H1 (cell line): ENCODE measurements around the gene NIN. TPM values are rescaled to one million over a fixed set of nuclear protein-coding genes. Genes with fewer than 3 reads are reported as not detected.

Experiments
- CTCF ChIA-PET: fragments of 300-600 bp; sonication (Branson Sonifier 250); formaldehyde crosslinking; loops from one replicate; lab custom pipeline; 2021; ENCODE audit not compliant: partially characterized antibody; lab: Charles Lee
- POLR2A ChIA-PET: fragments of 300-600 bp; sonication (Branson Sonifier 250); formaldehyde crosslinking; loops from one replicate; lab custom pipeline; 2021; ENCODE audit warnings: inconsistent platforms; ENCODE audit not compliant: partially characterized antibody; lab: Charles Lee
- DNase-seq, 2 experiments: peaks; one replicate each; pipeline versions ENCODE4 v3.0.0 to v3.0.0-alpha.2; 2010 to 2022; ENCODE audit warnings: low spot score in 2 of 2, low read depth in 1 of 2, mixed read lengths in 1 of 2
- FAIRE-seq: peaks from 2 replicates; lab custom pipeline; 2011; peaks lifted over from hg19 to GRCh38; lab: Jason Lieb, UNC
- H2AFZ ChIP-seq: 2 replicates; pipeline ENCODE4 v1.8.1; 2012; ENCODE audit warnings: low read length, inconsistent platforms
- H2AK5ac ChIP-seq: 2 replicates; pipeline ENCODE4 v1.6.1; 2013; ENCODE audit warnings: low read depth, low read length
- H2BK120ac ChIP-seq: replicated peaks from 2 replicates; pipeline ENCODE3; 2013; ENCODE audit warnings: low read depth, low read length, inconsistent platforms
- H2BK12ac ChIP-seq: 2 replicates; pipeline ENCODE4 v1.6.1; 2013; ENCODE audit warnings: low read depth, low read length
- H2BK15ac ChIP-seq: 2 replicates; pipeline ENCODE4 v1.6.1; 2013; ENCODE audit warnings: low read length
- H2BK20ac ChIP-seq: 2 replicates; pipeline ENCODE4 v1.6.1; 2013; ENCODE audit warnings: low read length
- H2BK5ac ChIP-seq: 2 replicates; pipeline ENCODE4 v1.6.1; 2013; ENCODE audit warnings: low read depth, low read length
- H3K14ac ChIP-seq: 2 replicates; pipeline ENCODE4 v1.6.1; 2013; ENCODE audit warnings: inconsistent platforms; ENCODE audit not compliant: insufficient read length
- H3K18ac ChIP-seq: 2 replicates; pipeline ENCODE4 v1.6.1; 2013; ENCODE audit warnings: low read length; ENCODE audit errors: extremely low read depth
- H3K23ac ChIP-seq: 2 replicates; pipeline ENCODE4 v1.6.1; 2013; ENCODE audit warnings: inconsistent platforms; ENCODE audit not compliant: insufficient read length
- H3K23me2 ChIP-seq: 2 replicates; pipeline ENCODE4 v1.6.1; 2013; ENCODE audit warnings: low read depth, low read length
- H3K27ac ChIP-seq: 2 replicates; pipeline ENCODE4 v1.6.1; 2011; ENCODE audit warnings: low read depth, low read length, inconsistent platforms
- H3K27me3 ChIP-seq, 4 experiments: replicated peaks in 1 of 4; 1 replicate in 1 of 4; 2 replicates in 3 of 4; pipeline versions ENCODE4 v1.6.1 to v1.8.1; 2011 to 2013; ENCODE audit warnings: low read length in 3 of 4, mild to moderate bottlenecking in 3 of 4, inconsistent platforms in 2 of 4, mixed read lengths in 2 of 4, moderate library complexity in 1 of 4; ENCODE audit not compliant: control insufficient read depth in 3 of 4, insufficient read depth in 3 of 4; ENCODE audit errors: extremely low read depth in 1 of 4
- H3K36me3 ChIP-seq, 4 experiments: 2 replicates each; pipeline versions ENCODE4 v1.6.1 to v1.8.1; 2011 to 2013; ENCODE audit warnings: mild to moderate bottlenecking in 4 of 4, low read length in 3 of 4, moderate library complexity in 2 of 4, control low read depth in 1 of 4, inconsistent platforms in 1 of 4; ENCODE audit not compliant: insufficient read depth in 4 of 4, control insufficient read depth in 2 of 4
- H3K4ac ChIP-seq: replicated peaks from 2 replicates; pipeline ENCODE3; 2013; ENCODE audit warnings: low read length, low read depth, mixed read lengths, inconsistent platforms; ENCODE audit not compliant: insufficient read length
- H3K4me1 ChIP-seq, 4 experiments: replicated peaks in 1 of 4; 1 replicate in 1 of 4; 2 replicates in 3 of 4; pipeline versions ENCODE4 v1.6.1 to v1.8.1; 2011 to 2013; ENCODE audit warnings: low read length in 3 of 4, inconsistent platforms in 2 of 4, mixed read lengths in 1 of 4; ENCODE audit not compliant: insufficient read depth in 4 of 4, control insufficient read depth in 3 of 4
- H3K4me2 ChIP-seq, 2 experiments: 2 replicates each; pipeline versions ENCODE4 v1.6.1 to v1.8.1; 2011 to 2013; ENCODE audit warnings: low read depth in 2 of 2, low read length in 2 of 2, control low read depth in 1 of 2, inconsistent platforms in 1 of 2, mild to moderate bottlenecking in 1 of 2; ENCODE audit not compliant: insufficient read depth in 1 of 2
- H3K4me3 ChIP-seq, 4 experiments: fragments of 200-600, 300-600 bp in 1 of 4; sonication (generic), shearing (Covaris generic), sonication (Bioruptor Twin) in 1 of 4; 2 replicates each; pipeline versions ENCODE4 v1.5.1 to v1.8.1; 2011 to 2016; ENCODE audit warnings: low read length in 4 of 4, low read depth in 3 of 4, control low read depth in 2 of 4, inconsistent platforms in 2 of 4, mild to moderate bottlenecking in 2 of 4, mixed read lengths in 1 of 4, moderate library complexity in 1 of 4; ENCODE audit not compliant: insufficient read depth in 2 of 4; ENCODE audit errors: extremely low read depth in 1 of 4
- H3K56ac ChIP-seq: replicated peaks from 2 replicates; pipeline ENCODE3; 2013; ENCODE audit warnings: low read depth, mild to moderate bottlenecking, mixed read lengths, low read length, inconsistent platforms; ENCODE audit not compliant: insufficient read length
- H3K79me1 ChIP-seq: 2 replicates; pipeline ENCODE4 v1.6.1; 2013; ENCODE audit warnings: low read depth, low read length, control low read depth
- H3K79me2 ChIP-seq, 2 experiments: 2 replicates each; pipeline versions ENCODE4 v1.6.1 to v1.8.1; 2012 to 2013; ENCODE audit warnings: low read length in 2 of 2, mild to moderate bottlenecking in 2 of 2, inconsistent platforms in 1 of 2; ENCODE audit not compliant: insufficient read depth in 2 of 2, control insufficient read depth in 1 of 2
- H3K9ac ChIP-seq, 4 experiments: replicated peaks in 1 of 4; 1 replicate in 1 of 4; 2 replicates in 3 of 4; pipeline versions ENCODE4 v1.6.1 to v1.8.1; 2011 to 2013; ENCODE audit warnings: low read depth in 3 of 4, low read length in 3 of 4, control low read depth in 2 of 4, mild to moderate bottlenecking in 2 of 4, moderate library complexity in 2 of 4, inconsistent platforms in 1 of 4; ENCODE audit errors: extremely low read depth in 1 of 4
- H3K9me3 ChIP-seq, 2 experiments: 2 replicates each; pipeline versions ENCODE4 v1.6.1 to v1.8.1; 2012 to 2013; ENCODE audit warnings: mild to moderate bottlenecking in 2 of 2, moderate library complexity in 2 of 2, control low read depth in 1 of 2, inconsistent platforms in 1 of 2, low read depth in 1 of 2, low read length in 1 of 2, mixed read lengths in 1 of 2; ENCODE audit not compliant: insufficient read depth in 2 of 2
- H4K20me1 ChIP-seq, 2 experiments: replicated peaks in 1 of 2; 2 replicates each; pipeline versions ENCODE3 to v1.8.1; 2011 to 2013; ENCODE audit warnings: inconsistent platforms in 2 of 2, low read length in 2 of 2, mild to moderate bottlenecking in 1 of 2; ENCODE audit not compliant: insufficient read depth in 2 of 2, control insufficient read depth in 1 of 2
- H4K5ac ChIP-seq: 2 replicates; pipeline ENCODE4 v1.6.1; 2013; ENCODE audit warnings: low read length, low read depth, mixed read lengths, inconsistent platforms; ENCODE audit not compliant: insufficient read length
- H4K8ac ChIP-seq: 2 replicates; pipeline ENCODE4 v1.8.0; 2013; ENCODE audit warnings: mild to moderate bottlenecking, moderate library complexity, low read length, inconsistent platforms; ENCODE audit not compliant: insufficient read depth; ENCODE audit errors: extremely low read depth
- H4K91ac ChIP-seq: replicated peaks from 2 replicates; pipeline ENCODE3; 2013; ENCODE audit warnings: low read length, mixed read lengths, inconsistent platforms; ENCODE audit not compliant: insufficient read length
- ATF2 ChIP-seq: IDR thresholded peaks from 2 replicates; pipeline ENCODE4 v1.6.1; 2012; ENCODE audit warnings: low read length, inconsistent platforms
- EGR1 ChIP-seq: IDR thresholded peaks from 2 replicates; pipeline ENCODE4 v1.6.1; 2011; ENCODE audit warnings: low read depth, low read length, borderline replicate concordance
- KDM1A ChIP-seq: fragments of 200-600, 300-600 bp; sonication (generic); IDR thresholded peaks from 2 replicates; pipeline ENCODE4 v1.7.1; 2016; ENCODE audit warnings: mild to moderate bottlenecking, low read length, borderline replicate concordance
- KDM4A ChIP-seq: IDR thresholded peaks from one replicate; pipeline ENCODE4 v1.7.1; 2012; ENCODE audit warnings: low read depth, mild to moderate bottlenecking, moderate library complexity, low read length, inconsistent platforms; ENCODE audit not compliant: severe bottlenecking
- PHF8 ChIP-seq: fragments of 200-600 bp; sonication (generic); conservative IDR thresholded peaks from 2 replicates; pipeline ENCODE4 v1.7.1; 2012; ENCODE audit warnings: low read depth, mild to moderate bottlenecking, inconsistent platforms, low read length, moderate library complexity
- RNF2 ChIP-seq: fragments of 200-900, 300-1000 bp; sonication (generic); IDR thresholded peaks from 2 replicates; pipeline ENCODE4 v1.7.1; 2016; ENCODE audit warnings: borderline replicate concordance, low read depth, mild to moderate bottlenecking, antibody characterized with exemption, low read length; ENCODE audit not compliant: poor library complexity, severe bottlenecking; ENCODE audit errors: missing control alignments
- SP1 ChIP-seq: IDR thresholded peaks from 2 replicates; pipeline ENCODE4 v1.6.1; 2011; ENCODE audit warnings: low read depth, low read length
- ZNF274 ChIP-seq: IDR thresholded peaks from 2 replicates; pipeline ENCODE4 v1.7.0; 2012; ENCODE audit warnings: low read length, borderline replicate concordance; ENCODE audit errors: extremely low read depth
- WGBS, 2 experiments: shearing (Covaris generic) in 1 of 2; methylation state at CpG; one replicate each; pipeline versions ENCODE4 v1.1.6 to v1.1.7; 2013 to 2015; ENCODE audit warnings: low lambda C conversion rate in 2 of 2, mixed read lengths in 2 of 2, inconsistent platforms in 1 of 2, low coverage in 1 of 2, missing lambda C conversion rate in 1 of 2; ENCODE audit not compliant: insufficient replicate concordance in 2 of 2, insufficient coverage in 1 of 2, insufficient read length in 1 of 2; ENCODE audit errors: extremely low coverage in 1 of 2, missing lambda C conversion rate in 1 of 2; 5-methylcytosine and 5-hydroxymethylcytosine counted together
- polyA plus RNA-seq, 7 experiments: library from polyadenylated mRNA; depleted of rRNA in 3 of 7; stranded (reverse) in 5 of 7; unstranded in 2 of 7; fragments of >200 nt in 5 of 7; fragments of 200-250 nt in 2 of 7; gene quantifications; 1 replicate in 5 of 7; 2 replicates in 1 of 7; 4 replicates in 1 of 7; pipeline versions ENCODE4 v1.2.1 to v1.2.3, GENCODE V29; 2011 to 2013; ENCODE audit warnings: missing spikeins in 2 of 7, mixed read lengths in 2 of 7
- total RNA-seq: library from RNA; stranded (reverse); fragmentation: NEBNext Ultra II Directional; extraction: Animal tissue kit (Norgen Biotek cat#: 25700); gene quantifications from 2 replicates; pipeline ENCODE4 v1.2.1, GENCODE V29; 2021

Gene NIN
- total and polyA plus RNA-seq, 2 of the 8 experiments (the other 6 are each of a cell fraction or from before 2014, with no cell fraction given) = 3.2 to 21.3 TPM

- H3K27me3 ChIP-seq = no peaks in the 10 kb centered on the region
- no peak overlapping the region for H3K4ac ChIP-seq
- H3K27ac ChIP-seq = no peak overlapping the region
- no peak overlapping the region for H3K14ac ChIP-seq
- no peaks in the 10 kb centered on the region for H3K23me2 ChIP-seq
- no peak overlapping the region for H3K18ac ChIP-seq
- 85% methylated on average over 7 of the region's 7 CpGs; no CpG with 5 or more reads in 1 of the 2 experiments for WGBS, 2 experiments
- no peak overlapping the region for H4K91ac ChIP-seq
- no peak overlapping the region for H4K5ac ChIP-seq
- no peak overlapping the region for H3K4me2 ChIP-seq
- POLR2A ChIA-PET = interaction anchor here (2.1 kb wide), 1 partner anchor 9 kb away, joined by 10 read pairs; the partner anchor contains the start of gene SAV1
- no peaks in the 10 kb centered on the region for H4K20me1 ChIP-seq
- H2AK5ac ChIP-seq = no peak overlapping the region
- CTCF ChIA-PET = interaction anchor here (0.8 to 1.6 kb wide), 7 partner anchors 10 to 76 kb away, joined by 3 to 4 read pairs (median 3); no protein-coding TSS in a partner anchor
- no peaks in the 10 kb centered on the region for H3K36me3 ChIP-seq
- no peak overlapping the region for H2BK12ac ChIP-seq
- H3K56ac ChIP-seq = no peak overlapping the region
- no peaks in the 10 kb centered on the region for H3K79me2 ChIP-seq
- no peak overlapping the region for H3K4me3 ChIP-seq
- no peak overlapping the region for H2BK20ac ChIP-seq
- H3K9me3 ChIP-seq = no peaks in the 10 kb centered on the region
- no peak overlapping the region for H3K23ac ChIP-seq
- no peak overlapping the region for H2BK5ac ChIP-seq
- no peak overlapping the region for H3K9ac ChIP-seq
- FAIRE-seq = no peak
- no peak overlapping the region for H2BK15ac ChIP-seq
- H3K79me1 ChIP-seq = no peaks in the 10 kb centered on the region
- no peak for DNase-seq
- no peak overlapping the region for H4K8ac ChIP-seq
- no peak overlapping the region; the same call in 1 of the 2 replicates for H2AFZ ChIP-seq
- H2BK120ac ChIP-seq = no peak overlapping the region
- H3K4me1 ChIP-seq = no peaks in the 10 kb centered on the region
- TF ChIP-seq PHF8 (no peak), ATF2 (no peak), KDM4A (no peak), EGR1 (no peak), KDM1A (no peak), ZNF274 (no peak), RNF2 (no peak), SP1 (no peak)
Observed at GRCh38 chr14:50676814-50677516, 154.0 kb downstream of the NIN start.
